Measurements from ENCODE around the gene CAMTA1.

DNA sequence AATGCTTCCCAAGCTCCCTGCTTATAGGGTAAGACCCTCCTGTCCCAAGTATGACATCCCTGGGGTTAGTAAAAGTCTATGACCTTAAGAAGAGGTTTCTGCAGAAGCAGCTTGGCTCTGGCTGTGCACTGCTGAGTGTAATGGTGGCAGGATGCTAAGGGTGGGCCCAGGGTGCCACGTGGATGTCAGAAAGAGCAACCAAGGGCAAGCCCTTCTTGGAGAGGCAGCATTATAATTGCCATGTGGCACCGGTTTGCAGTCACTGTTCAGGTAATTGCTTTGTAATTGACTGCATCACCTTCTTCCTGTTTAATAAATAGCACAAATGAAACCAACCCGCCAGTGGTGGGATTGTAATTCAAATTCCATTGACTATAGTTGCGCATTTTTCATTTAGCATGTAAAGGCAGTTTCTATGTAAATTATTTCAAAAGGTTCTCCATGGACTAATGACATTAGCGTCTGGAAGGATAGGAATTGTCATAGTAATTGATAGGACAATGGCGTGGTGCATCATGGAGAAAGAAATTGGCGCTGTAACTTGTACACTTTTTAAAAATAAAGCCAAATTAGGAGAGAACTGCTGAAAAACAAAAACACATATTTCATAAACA lies 495.2 kb downstream of the CAMTA1 start:
- TF ChIP-seq, protein P1, sequence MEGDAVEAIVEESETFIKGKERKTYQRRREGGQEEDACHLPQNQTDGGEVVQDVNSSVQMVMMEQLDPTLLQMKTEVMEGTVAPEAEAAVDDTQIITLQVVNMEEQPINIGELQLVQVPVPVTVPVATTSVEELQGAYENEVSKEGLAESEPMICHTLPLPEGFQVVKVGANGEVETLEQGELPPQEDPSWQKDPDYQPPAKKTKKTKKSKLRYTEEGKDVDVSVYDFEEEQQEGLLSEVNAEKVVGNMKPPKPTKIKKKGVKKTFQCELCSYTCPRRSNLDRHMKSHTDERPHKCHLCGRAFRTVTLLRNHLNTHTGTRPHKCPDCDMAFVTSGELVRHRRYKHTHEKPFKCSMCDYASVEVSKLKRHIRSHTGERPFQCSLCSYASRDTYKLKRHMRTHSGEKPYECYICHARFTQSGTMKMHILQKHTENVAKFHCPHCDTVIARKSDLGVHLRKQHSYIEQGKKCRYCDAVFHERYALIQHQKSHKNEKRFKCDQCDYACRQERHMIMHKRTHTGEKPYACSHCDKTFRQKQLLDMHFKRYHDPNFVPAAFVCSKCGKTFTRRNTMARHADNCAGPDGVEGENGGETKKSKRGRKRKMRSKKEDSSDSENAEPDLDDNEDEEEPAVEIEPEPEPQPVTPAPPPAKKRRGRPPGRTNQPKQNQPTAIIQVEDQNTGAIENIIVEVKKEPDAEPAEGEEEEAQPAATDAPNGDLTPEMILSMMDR (IDR thresholded peaks at IDR 0.05), result no peak
- TF ChIP-seq POLR2AphosphoS5 (IDR thresholded peaks at IDR 0.05), result no peak
- TF ChIP-seq EP300 (IDR thresholded peaks at IDR 0.05), result no peak

Measured in upper lobe of left lung (tissue), 4 donors.